Immature natural killer cell (primary cell): ENCODE results near the gene AKIRIN1. TPM values are rescaled to one million over a fixed set of nuclear protein-coding genes. Genes with fewer than 3 reads are reported as not detected.
"Not testable (repeated sequence)": the region's sequence is repeated elsewhere in the genome, so short reads cannot be mapped to it uniquely, and the experiment has no call there.

Experiments
- DNase-seq, 3 donors: peaks; one replicate each; pipeline ENCODE4 v3.0.0; 2022; ENCODE audit warnings: mixed read lengths in 1 of 3
- H3K27ac Mint-ChIP-seq, 6 donors: one replicate each; pipeline ENCODE4 v1.8.0; 2020; ENCODE audit warnings: mixed read lengths in 6 of 6, mild to moderate bottlenecking in 5 of 6, inconsistent platforms in 4 of 6, moderate library complexity in 3 of 6
- H3K27me3 Mint-ChIP-seq, 3 donors: one replicate each; pipeline ENCODE4 v1.8.0; 2020 to 2021; ENCODE audit warnings: low read depth in 3 of 3, mild to moderate bottlenecking in 3 of 3, mixed read lengths in 3 of 3, moderate library complexity in 3 of 3, inconsistent platforms in 1 of 3
- H3K36me3 Mint-ChIP-seq, 3 donors: one replicate each; pipeline ENCODE4 v1.8.0; 2020; ENCODE audit warnings: mixed read lengths in 3 of 3, inconsistent platforms in 2 of 3, mild to moderate bottlenecking in 2 of 3
- H3K4me1 Mint-ChIP-seq, 2 donors: one replicate each; pipeline ENCODE4 v1.8.0; 2020; ENCODE audit warnings: inconsistent platforms in 2 of 2, mild to moderate bottlenecking in 2 of 2, mixed read lengths in 2 of 2, moderate library complexity in 1 of 2
- H3K4me3 Mint-ChIP-seq, 5 donors: one replicate each; pipeline ENCODE4 v1.8.0; 2020; ENCODE audit warnings: mild to moderate bottlenecking in 5 of 5, mixed read lengths in 5 of 5, inconsistent platforms in 3 of 5, moderate library complexity in 3 of 5
- H3K9me3 Mint-ChIP-seq, 6 donors: one replicate each; pipeline ENCODE4 v1.8.0; 2020; ENCODE audit warnings: mild to moderate bottlenecking in 6 of 6, mixed read lengths in 6 of 6, inconsistent platforms in 4 of 6, moderate library complexity in 3 of 6
- polyA plus RNA-seq, 3 donors: library from polyadenylated mRNA; unstranded; fragments of 300-500 nt; fragmentation: Illumina TruSeq; gene quantifications; one replicate each; pipeline ENCODE4 v1.2.3, GENCODE V29; 2021

The AKIRIN1 gene
- polyA plus RNA-seq, 3 donors from 2014 or later = 69.5 to 89.2 (median 74.8) TPM

DNA sequence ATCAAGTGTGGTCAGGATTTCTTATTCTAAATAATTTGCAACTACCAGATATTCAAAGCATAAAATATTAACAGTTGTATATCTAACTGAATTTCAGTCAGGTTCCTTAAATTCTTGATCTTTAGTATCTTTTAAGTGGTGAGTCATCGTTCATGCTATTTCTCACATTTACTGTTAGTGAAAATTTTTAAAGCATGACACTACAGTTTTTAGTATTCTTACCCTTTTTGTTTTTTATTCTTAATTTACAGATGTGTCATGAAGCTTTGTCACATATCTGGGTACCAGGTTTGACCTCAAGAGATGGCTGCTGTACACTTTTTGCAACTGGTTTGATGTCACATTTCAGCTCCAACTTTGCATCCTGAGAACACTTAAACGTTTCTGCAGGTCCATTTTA, 12.7 kb downstream of the AKIRIN1 start:
- Mint-ChIP-seq H3K4me3 (no peak overlapping the region), H3K27me3 (peaks cover 0 to 3% (median 0%) of the 10 kb centered on the region in 3 donors), H3K27ac (no peak overlapping the region), H3K36me3 (peaks cover 15 to 51% (median 33%) of the 10 kb centered on the region in 3 donors), H3K9me3 (no peaks in the 10 kb centered on the region), H3K4me1 (peaks cover 9 to 14% of the 10 kb centered on the region in 2 donors)
- no peak for DNase-seq

GRCh38 chr1:39006287-39006686, 15.2 kb downstream of the AKIRIN1 start:
- Mint-ChIP-seq H3K27me3 (peaks cover 0 to 3% (median 0%) of the 10 kb centered on the region in 3 donors), H3K36me3 (peaks cover 11 to 42% (median 29%) of the 10 kb centered on the region in 3 donors), H3K27ac (peak overlapping the region in 1 of 6 donors; percentile 26), H3K4me1 (peaks cover 5 to 6% of the 10 kb centered on the region in 2 donors), H3K9me3 (no peaks in the 10 kb centered on the region), H3K4me3 (no peak overlapping the region)
- DNase-seq = no peak

DNA sequence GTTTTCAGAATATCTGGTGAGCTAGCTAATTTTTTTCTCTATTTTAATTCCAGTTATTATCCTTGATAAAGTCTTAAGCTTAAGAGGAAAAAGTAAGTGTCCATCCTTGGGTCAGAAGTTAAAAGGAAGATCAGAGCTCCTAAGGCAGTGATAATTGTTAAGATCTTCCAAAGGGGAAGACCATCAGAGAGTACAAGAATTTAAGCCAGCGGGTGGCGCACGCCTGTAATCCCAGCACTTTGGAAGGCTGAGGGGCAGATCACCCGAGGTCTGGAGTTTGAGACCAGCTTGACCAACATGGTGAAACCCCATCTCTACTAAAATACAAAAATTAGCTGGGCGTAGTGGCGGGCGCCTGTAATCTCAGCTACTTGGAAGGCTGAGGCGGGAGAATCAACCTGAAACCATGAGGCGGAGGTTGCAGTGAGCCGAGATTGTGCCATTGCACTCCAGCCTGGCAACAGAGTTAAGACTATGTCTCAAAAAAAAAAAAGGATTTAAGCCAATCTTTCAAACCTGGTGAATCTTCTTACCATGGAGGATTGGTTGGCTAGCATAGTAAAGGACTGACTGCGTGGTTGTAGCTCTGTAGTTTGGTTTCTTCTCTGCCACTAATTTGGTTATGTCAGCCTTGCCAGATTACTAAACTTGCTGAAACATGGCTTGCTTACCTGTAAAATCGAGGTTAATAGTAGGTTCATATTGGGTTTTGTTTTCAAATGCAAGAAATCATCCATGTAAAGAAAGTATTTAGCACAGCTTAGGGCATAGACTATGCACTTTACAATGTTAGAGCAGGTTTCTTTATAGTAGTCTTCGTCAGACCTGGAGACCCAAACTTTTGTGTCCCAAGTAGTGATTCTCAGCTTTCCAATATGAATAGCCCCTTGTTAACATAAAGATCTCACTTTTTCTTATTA, 15.9 kb downstream of the AKIRIN1 start:
- Mint-ChIP-seq H3K4me1 (peaks cover under 1 to 2% of the 10 kb centered on the region in 2 donors), H3K36me3 (peaks cover 9 to 39% (median 26%) of the 10 kb centered on the region in 3 donors), H3K27ac (peak overlapping the region in 1 of 6 donors; percentile 20)

DNA sequence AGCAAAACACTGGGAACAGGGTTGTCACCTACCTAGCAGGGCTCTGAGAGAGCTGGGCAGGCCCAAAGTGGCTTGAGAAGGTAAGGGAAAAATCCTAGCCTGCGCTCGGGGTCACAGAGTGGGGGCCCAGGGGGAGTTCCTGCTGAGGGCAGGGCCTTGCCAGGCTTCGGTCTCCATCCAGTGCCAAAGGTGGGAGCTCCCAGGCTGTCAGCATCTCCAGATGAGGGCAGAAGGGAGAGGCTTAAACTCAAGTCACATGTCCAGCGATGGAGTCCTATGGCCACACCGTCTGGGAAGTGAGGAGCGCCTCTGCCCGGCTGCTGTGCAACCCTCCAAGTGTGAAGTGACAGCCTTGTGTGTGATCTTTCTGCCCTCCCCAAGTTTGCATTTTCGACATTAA, 23.9 kb downstream of the AKIRIN1 start:
- not testable (repeated sequence) for H3K4me1 Mint-ChIP-seq, H3K27ac Mint-ChIP-seq, H3K36me3 Mint-ChIP-seq, DNase-seq, H3K9me3 Mint-ChIP-seq, H3K27me3 Mint-ChIP-seq, H3K4me3 Mint-ChIP-seq

More for the DNA sequence above, 15.9 kb downstream of the AKIRIN1 start:
- no peak for DNase-seq
- peaks cover 0 to 3% (median 0%) of the 10 kb centered on the region in 3 donors for H3K27me3 Mint-ChIP-seq
- no peak overlapping the region for H3K4me3 Mint-ChIP-seq
- no peaks in the 10 kb centered on the region for H3K9me3 Mint-ChIP-seq

GRCh38 chr1:39016604-39017171, 25.6 kb downstream of the AKIRIN1 start:
- Mint-ChIP-seq H3K27ac (no peak overlapping the region), H3K4me1 (no peaks in the 10 kb centered on the region)

GRCh38 chr1:39017266-39017665, 26.2 kb downstream of the AKIRIN1 start:
- H3K4me1 Mint-ChIP-seq = no peaks in the 10 kb centered on the region
- no peak for DNase-seq
- no peak overlapping the region for H3K4me3 Mint-ChIP-seq
- peaks cover 0 to 7% (median 4%) of the 10 kb centered on the region in 3 donors for H3K36me3 Mint-ChIP-seq
- H3K27ac Mint-ChIP-seq = no peak overlapping the region
- H3K27me3 Mint-ChIP-seq = no peaks in the 10 kb centered on the region
- no peaks in the 10 kb centered on the region for H3K9me3 Mint-ChIP-seq

More at GRCh38 chr1:39016604-39017171, 25.6 kb downstream of the AKIRIN1 start:
- H3K36me3 Mint-ChIP-seq = peaks cover 4 to 10% (median 9%) of the 10 kb centered on the region in 3 donors
- H3K9me3 Mint-ChIP-seq = no peaks in the 10 kb centered on the region
- no peak overlapping the region for H3K4me3 Mint-ChIP-seq
- no peak for DNase-seq
- no peaks in the 10 kb centered on the region for H3K27me3 Mint-ChIP-seq

DNA sequence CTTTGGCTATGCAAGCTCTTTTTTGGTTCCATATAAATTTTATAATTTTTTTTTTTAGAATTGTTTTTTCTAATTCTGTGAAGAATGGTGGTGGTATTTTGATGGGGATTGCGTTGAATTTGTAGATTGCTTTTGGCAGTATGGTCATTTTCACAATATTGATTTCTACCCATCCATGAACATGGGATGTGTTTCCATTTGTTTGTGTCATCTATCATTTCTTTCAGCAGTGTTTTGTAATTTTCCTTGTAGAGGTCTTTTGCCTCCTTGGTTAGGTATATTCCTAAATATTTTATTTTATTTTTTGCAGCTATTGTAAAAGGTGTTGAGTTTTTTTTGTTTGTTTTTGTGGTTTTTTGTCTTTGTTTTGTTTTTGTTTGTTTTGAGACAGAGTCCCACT, 29.4 kb downstream of the AKIRIN1 start:
- not testable (repeated sequence) for H3K4me3 Mint-ChIP-seq, H3K36me3 Mint-ChIP-seq, H3K9me3 Mint-ChIP-seq, H3K27me3 Mint-ChIP-seq, H3K27ac Mint-ChIP-seq, DNase-seq, H3K4me1 Mint-ChIP-seq

DNA sequence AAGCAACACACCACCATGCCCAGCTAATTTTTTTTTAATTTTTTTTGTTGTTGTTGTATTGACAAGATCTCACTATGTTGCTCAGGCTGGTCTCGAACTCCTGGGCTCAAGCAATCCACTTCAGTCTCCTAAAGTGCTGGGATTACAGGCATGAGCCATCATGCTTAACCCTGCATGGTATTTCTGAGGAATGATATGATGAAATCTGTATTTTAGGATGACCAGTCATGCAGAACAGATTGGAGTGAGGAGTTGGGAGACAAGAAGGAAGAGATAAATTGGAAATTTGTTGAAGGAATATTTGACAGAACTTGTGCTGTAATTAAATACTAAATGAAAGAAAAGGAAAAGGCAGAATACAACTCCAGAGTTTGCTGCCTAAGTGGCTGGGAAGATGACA, 30.4 kb downstream of the AKIRIN1 start:
- no peak overlapping the region for H3K27ac Mint-ChIP-seq
- peaks cover 10 to 11% of the 10 kb centered on the region in 2 donors for H3K4me1 Mint-ChIP-seq
- peaks cover 0 to 3% (median 0%) of the 10 kb centered on the region in 3 donors for H3K36me3 Mint-ChIP-seq
- H3K4me3 Mint-ChIP-seq = no peak overlapping the region
- no peak for DNase-seq
- no peaks in the 10 kb centered on the region for H3K9me3 Mint-ChIP-seq
- H3K27me3 Mint-ChIP-seq = peaks cover 5 to 13% (median 6%) of the 10 kb centered on the region in 3 donors

DNA sequence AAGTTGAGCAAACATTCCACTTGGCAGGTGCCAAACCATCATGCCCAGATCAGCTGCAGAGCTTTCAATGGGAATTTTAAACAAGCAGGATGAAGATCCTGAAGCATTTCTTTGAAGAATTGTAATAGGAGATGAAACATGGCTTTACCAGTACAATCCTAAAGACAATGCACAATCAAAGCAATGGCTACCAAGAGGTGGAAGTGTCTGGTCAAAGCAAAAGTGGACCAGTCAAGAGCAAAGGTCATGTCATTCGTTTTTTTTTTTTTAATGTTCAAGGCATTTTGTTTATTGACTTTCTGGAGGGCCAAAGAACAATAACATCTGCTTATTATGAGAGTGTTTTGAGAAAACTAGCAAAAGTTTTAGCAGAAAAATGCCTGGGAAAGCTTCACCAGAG, 32.1 kb downstream of the AKIRIN1 start:
- peaks cover 21 to 22% of the 10 kb centered on the region in 2 donors for H3K4me1 Mint-ChIP-seq
- DNase-seq = no peak
- H3K36me3 Mint-ChIP-seq = peaks cover 0 to 3% (median 0%) of the 10 kb centered on the region in 3 donors
- peaks cover 6 to 15% (median 9%) of the 10 kb centered on the region in 3 donors for H3K27me3 Mint-ChIP-seq
- no peak overlapping the region for H3K27ac Mint-ChIP-seq
- no peaks in the 10 kb centered on the region for H3K9me3 Mint-ChIP-seq
- no peak overlapping the region for H3K4me3 Mint-ChIP-seq

- H3K27me3 Mint-ChIP-seq = peaks cover 6 to 15% (median 9%) of the 10 kb centered on the region in 3 donors
- peak within 1 kb of the TSS; percentile 92 to 99 (median 96) for H3K27ac Mint-ChIP-seq
- H3K36me3 Mint-ChIP-seq = peaks cover 5 to 10% (median 8%) of the 10 kb centered on the region in 3 donors
- H3K9me3 Mint-ChIP-seq = no peaks in the 10 kb centered on the region
- peaks cover 26 to 35% of the 10 kb centered on the region in 2 donors for H3K4me1 Mint-ChIP-seq
- H3K4me3 Mint-ChIP-seq = peak within 1 kb of the TSS; percentile 89 to 100 (median 97)
- peak; percentile 82 to 85 (median 84) for DNase-seq
Observed at GRCh38 chr1:39026051-39026865, 35.2 kb downstream of the AKIRIN1 start, which contains the start of gene NDUFS5. Gene NDUFS5 (plus strand): TSS chr1:39026350. CDS start chr1:39028725, 2,375 bp downstream.

DNA sequence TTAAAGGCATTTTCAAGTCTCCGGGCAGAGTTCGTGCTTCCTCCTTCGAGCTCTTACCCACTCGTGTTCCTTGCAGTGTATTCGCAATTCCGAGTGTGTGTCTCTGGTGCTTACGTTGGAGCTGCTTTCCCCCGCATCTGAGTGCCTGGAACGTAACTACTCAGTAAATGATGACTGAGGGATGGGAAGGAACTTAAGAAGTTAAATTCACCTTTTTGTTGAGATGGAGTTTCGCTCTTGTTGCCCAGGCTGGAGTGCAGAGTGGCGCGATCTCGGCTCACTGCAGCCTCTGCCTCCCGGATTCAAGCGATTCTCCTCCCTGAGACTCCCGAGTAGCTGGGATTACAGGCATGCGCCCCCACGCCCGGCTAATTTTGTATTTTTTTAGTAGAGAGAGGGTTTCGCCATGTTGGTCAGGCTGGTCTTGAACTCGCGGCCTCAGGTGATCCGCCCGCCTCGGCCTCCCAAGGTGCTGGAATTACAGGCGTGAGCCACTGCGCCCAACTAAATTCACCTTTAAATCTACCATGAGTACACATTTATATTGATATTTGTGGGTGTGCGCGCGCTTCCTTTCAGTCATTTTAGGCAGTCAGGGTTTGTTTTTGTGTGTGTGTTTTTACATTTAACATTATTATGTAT, 35.9 kb downstream of the AKIRIN1 start:
- no peak for DNase-seq

GRCh38 chr1:39034114-39034654, 43.1 kb downstream of the AKIRIN1 start:
- H3K27ac Mint-ChIP-seq = peak overlapping the region; percentile 57 to 80 (median 73)
- H3K36me3 Mint-ChIP-seq = peaks cover 11 to 32% (median 25%) of the 10 kb centered on the region in 3 donors
- peaks cover 10 to 27% of the 10 kb centered on the region in 2 donors for H3K4me1 Mint-ChIP-seq
- H3K9me3 Mint-ChIP-seq = no peaks in the 10 kb centered on the region
- peak overlapping the region in 3 of 5 donors; percentile 16 to 55 (median 20) for H3K4me3 Mint-ChIP-seq
- no peaks in the 10 kb centered on the region for H3K27me3 Mint-ChIP-seq
- DNase-seq = no peak

More for the DNA sequence above, 35.9 kb downstream of the AKIRIN1 start:
- Mint-ChIP-seq H3K27me3 (peaks cover 6 to 15% (median 9%) of the 10 kb centered on the region in 3 donors), H3K4me3 (peak overlapping the region; percentile 89 to 100 (median 97)), H3K27ac (peak overlapping the region; percentile 92 to 99 (median 96)), H3K9me3 (no peaks in the 10 kb centered on the region), H3K4me1 (peaks cover 28 to 41% of the 10 kb centered on the region in 2 donors), H3K36me3 (peaks cover 6 to 11% (median 9%) of the 10 kb centered on the region in 3 donors)
